Spleen (tissue), 11 donors: ENCODE data around the gene APOB. TPM values are rescaled to one million over a fixed set of nuclear protein-coding genes. Genes with fewer than 3 reads are reported as not detected.

Experiments used
- DNase-seq: peaks from one replicate; pipeline ENCODE4 v3.0.0-alpha.2; 2020
- H3K27ac ChIP-seq, 8 donors: fragments of 200-600 bp; sonication (generic) in 7 of 8; 1 replicate in 4 of 8; 2 replicates in 4 of 8; pipeline versions ENCODE4 v1.5.0 to v1.8.0; 2016 to 2021; ENCODE audit warnings: inconsistent platforms in 4 of 8, mild to moderate bottlenecking in 4 of 8, moderate library complexity in 1 of 8
- H3K27me3 ChIP-seq, 7 donors: fragments of 200-600 bp; sonication (generic) in 6 of 7; replicated peaks in 1 of 7; 1 replicate in 4 of 7; 2 replicates in 3 of 7; pipeline versions ENCODE4 v1.5.0 to v1.8.0; 2016 to 2021; ENCODE audit warnings: inconsistent platforms in 3 of 7, mild to moderate bottlenecking in 1 of 7
- H3K36me3 ChIP-seq, 6 donors: fragments of 200-600 bp; sonication (generic) in 5 of 6; 1 replicate in 4 of 6; 2 replicates in 2 of 6; pipeline versions ENCODE4 v1.5.0 to v1.8.0; 2016 to 2021; ENCODE audit warnings: inconsistent platforms in 2 of 6
- H3K4me1 ChIP-seq, 6 donors: fragments of 200-600 bp; sonication (generic) in 5 of 6; 1 replicate in 3 of 6; 2 replicates in 3 of 6; pipeline versions ENCODE4 v1.5.0 to v1.8.0; 2016 to 2021; ENCODE audit warnings: inconsistent platforms in 3 of 6
- H3K4me3 ChIP-seq, 8 donors: fragments of 200-600 bp; sonication (generic) in 7 of 8; 1 replicate in 4 of 8; 2 replicates in 4 of 8; pipeline versions ENCODE4 v1.5.0 to v1.8.0; 2016 to 2021; ENCODE audit warnings: inconsistent platforms in 4 of 8, mild to moderate bottlenecking in 4 of 8, moderate library complexity in 2 of 8
- H3K9me3 ChIP-seq, 8 donors: fragments of 200-600 bp; sonication (generic) in 7 of 8; 1 replicate in 4 of 8; 2 replicates in 4 of 8; pipeline versions ENCODE4 v1.5.0 to v1.8.0; 2016 to 2021; ENCODE audit warnings: inconsistent platforms in 4 of 8
- POLR2A ChIP-seq, 3 donors: fragments of 450-650 bp; IDR thresholded peaks; one replicate each; pipeline ENCODE4 v1.5.1; 2017; ENCODE audit warnings: antibody characterized with exemption in 3 of 3, mild to moderate bottlenecking in 1 of 3
- POLR2AphosphoS5 ChIP-seq, 3 donors: sonication (generic); formaldehyde crosslinking; IDR thresholded peaks; one replicate each; pipeline ENCODE4 v1.5.1; 2017; ENCODE audit warnings: antibody characterized with exemption in 3 of 3
- WGBS, 5 donors: extraction: QIAGEN DNeasy Blood & Tissue Kit in 3 of 5; methylation state at CpG; one replicate each; pipeline versions ENCODE4 v1.1.5 to v1.1.7; 2013 to 2018; 5-methylcytosine and 5-hydroxymethylcytosine counted together
- intact Hi-C: fragments of 100-400 bp; cut with DNase I; formaldehyde crosslinking; loops from one replicate; pipeline ENCODE4 v1.15.0; 2023; ENCODE audit warnings: low total_unique reads
- polyA plus RNA-seq, 3 donors: library from polyadenylated mRNA; stranded (reverse); fragments of 200-250 nt; gene quantifications; one replicate each; pipeline ENCODE4 v1.2.1, GENCODE V29; 2013
- total RNA-seq, 7 donors: library from RNA; depleted of rRNA in 3 of 7; stranded (reverse); fragments of >200 nt in 3 of 7; fragmentation: NEBNext Ultra II Directional in 4 of 7; extraction: Animal tissue kit (Norgen Biotek cat#: 25700) in 4 of 7; gene quantifications; one replicate each; pipeline versions ENCODE4 v1.1.0 to v1.2.1, GENCODE V29; 2016 to 2021
- TF ChIP-seq, protein P1 (sequence below), 11 experiments: fragments of 200-600 bp in 7 of 11; fragments of 450-650 bp in 4 of 11; sonication (generic) in 4 of 11; IDR thresholded peaks in 8 of 11; conservative IDR thresholded peaks in 3 of 11; 1 replicate in 7 of 11; 2 replicates in 4 of 11; pipeline versions ENCODE4 v1.4.0 to v1.8.0; 2016 to 2021; ENCODE audit warnings: antibody characterized with exemption in 11 of 11, inconsistent platforms in 4 of 11, mild to moderate bottlenecking in 1 of 11
- donor health status: healthy with polysubstance abuse.
- donor health status: DM: no; HTN: no; CAD: no; lungs with moderate emphysema.
- donor health status: DM: no; HTN: no; CAD: no.
- donor health status: Bipolar disorder and iron deficiency.
- donor health status: healthy.
- donor health status: DM: no; HTN: no; CAD: no.
- donor health status: DM: yes; HTN: yes; CAD: no.

The APOB gene
- total and polyA plus RNA-seq, 10 donors, result 0.02 to 2.5 (median 0.39) TPM

DNA sequence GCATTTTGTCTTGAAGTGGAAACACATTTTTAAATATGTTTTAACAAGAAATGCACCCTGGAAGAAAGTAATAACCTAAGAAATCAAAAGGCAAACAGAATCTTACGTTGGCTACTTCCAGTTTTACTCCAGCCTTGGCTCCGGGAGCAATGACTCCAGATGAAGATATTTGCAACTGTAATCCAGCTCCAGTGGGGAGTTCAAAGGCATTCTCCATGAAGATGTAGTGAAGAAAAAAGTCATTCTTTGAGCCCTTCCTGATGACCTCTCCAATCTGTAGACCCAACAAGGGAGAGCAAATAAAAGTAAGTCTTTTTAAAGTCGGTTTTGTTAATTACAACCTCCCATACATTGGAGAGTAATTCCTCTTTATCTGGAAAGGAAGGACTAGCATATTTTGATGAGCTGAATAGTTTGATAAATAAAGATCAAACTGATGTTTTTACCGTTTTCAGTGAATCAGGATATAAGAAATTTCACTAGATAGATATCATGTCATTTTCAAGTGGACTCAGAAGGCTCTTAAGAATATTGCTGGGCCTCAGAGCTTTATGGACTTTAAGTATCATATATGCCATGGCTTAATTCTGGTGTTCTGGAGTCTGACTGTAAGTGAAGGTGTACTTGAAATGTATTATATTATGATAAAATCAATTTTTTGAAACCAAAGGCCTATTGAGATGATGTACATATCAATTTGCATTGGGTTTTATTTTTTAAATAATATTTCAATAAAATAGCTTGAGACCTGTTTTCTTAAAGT lies 20.3 kb downstream of the APOB start:
- no peak overlapping the region for H3K27ac ChIP-seq
- no peaks in the 10 kb centered on the region for H3K9me3 ChIP-seq
- no peak for TF ChIP-seq POLR2A (IDR thresholded peaks at IDR 0.05)
- TF ChIP-seq, protein P1, sequence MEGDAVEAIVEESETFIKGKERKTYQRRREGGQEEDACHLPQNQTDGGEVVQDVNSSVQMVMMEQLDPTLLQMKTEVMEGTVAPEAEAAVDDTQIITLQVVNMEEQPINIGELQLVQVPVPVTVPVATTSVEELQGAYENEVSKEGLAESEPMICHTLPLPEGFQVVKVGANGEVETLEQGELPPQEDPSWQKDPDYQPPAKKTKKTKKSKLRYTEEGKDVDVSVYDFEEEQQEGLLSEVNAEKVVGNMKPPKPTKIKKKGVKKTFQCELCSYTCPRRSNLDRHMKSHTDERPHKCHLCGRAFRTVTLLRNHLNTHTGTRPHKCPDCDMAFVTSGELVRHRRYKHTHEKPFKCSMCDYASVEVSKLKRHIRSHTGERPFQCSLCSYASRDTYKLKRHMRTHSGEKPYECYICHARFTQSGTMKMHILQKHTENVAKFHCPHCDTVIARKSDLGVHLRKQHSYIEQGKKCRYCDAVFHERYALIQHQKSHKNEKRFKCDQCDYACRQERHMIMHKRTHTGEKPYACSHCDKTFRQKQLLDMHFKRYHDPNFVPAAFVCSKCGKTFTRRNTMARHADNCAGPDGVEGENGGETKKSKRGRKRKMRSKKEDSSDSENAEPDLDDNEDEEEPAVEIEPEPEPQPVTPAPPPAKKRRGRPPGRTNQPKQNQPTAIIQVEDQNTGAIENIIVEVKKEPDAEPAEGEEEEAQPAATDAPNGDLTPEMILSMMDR (IDR thresholded peaks at IDR 0.05 in 8 of 11, conservative IDR thresholded peaks at IDR 0.05 in 3 of 11), result no peak
- no peak for TF ChIP-seq POLR2AphosphoS5 (IDR thresholded peaks at IDR 0.05)
- no peaks in the 10 kb centered on the region for H3K27me3 ChIP-seq
- intact Hi-C loops, result no loop called here
- 80 to 90% (median 85%) methylated on average over 4 of the region's 4 CpGs for WGBS, 5 donors
- H3K4me1 ChIP-seq, result no peaks in the 10 kb centered on the region
- no peaks in the 10 kb centered on the region for H3K36me3 ChIP-seq
- H3K4me3 ChIP-seq, result no peak overlapping the region
- DNase-seq, result no peak

- WGBS, 5 donors, result 82 to 94% (median 88%) methylated on average over 8 of the region's 8 CpGs
- Histone ChIP-seq H3K27ac (no peak overlapping the region), H3K27me3 (no peaks in the 10 kb centered on the region), H3K4me1 (no peaks in the 10 kb centered on the region), H3K36me3 (no peaks in the 10 kb centered on the region), H3K4me3 (no peak overlapping the region), H3K9me3 (no peaks in the 10 kb centered on the region)
- intact Hi-C loops, result no loop called here
- TF ChIP-seq POLR2AphosphoS5 (IDR thresholded peaks at IDR 0.05) (no peak), POLR2A (IDR thresholded peaks at IDR 0.05) (no peak)
- TF ChIP-seq, protein P1 (IDR thresholded peaks at IDR 0.05 in 8 of 11, conservative IDR thresholded peaks at IDR 0.05 in 3 of 11), result no peak
- no peak for DNase-seq
These were observed 21.0 kb downstream of the APOB start for GRCh38 chr2:21022792-21023367.

DNA sequence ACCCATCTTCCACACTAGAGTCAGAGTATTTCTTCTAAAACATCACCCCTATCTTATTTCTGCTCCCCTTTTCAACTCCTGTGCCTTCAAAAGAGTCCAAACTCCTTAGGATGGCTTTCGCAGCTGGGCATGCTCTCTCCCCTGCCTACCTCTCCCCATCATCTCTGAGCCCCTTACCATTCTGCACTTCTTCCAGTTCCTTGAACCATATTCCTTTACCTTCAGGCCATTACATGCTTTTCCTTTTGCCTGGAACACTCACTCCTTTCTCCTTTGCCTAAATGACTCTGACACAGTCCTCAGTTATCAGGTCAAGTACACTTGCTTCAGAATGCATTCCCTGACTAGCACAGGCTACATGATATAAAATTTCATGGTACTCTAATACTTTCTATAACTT lies 22.4 kb downstream of the APOB start:
- no peak for TF ChIP-seq POLR2A (IDR thresholded peaks at IDR 0.05)
- TF ChIP-seq, protein P1 (IDR thresholded peaks at IDR 0.05 in 8 of 11, conservative IDR thresholded peaks at IDR 0.05 in 3 of 11), result no peak
- TF ChIP-seq POLR2AphosphoS5 (IDR thresholded peaks at IDR 0.05), result no peak
- H3K4me3 ChIP-seq, result no peak overlapping the region
- no peaks in the 10 kb centered on the region for H3K9me3 ChIP-seq
- H3K27ac ChIP-seq, result no peak overlapping the region
- DNase-seq, result no peak
- no peaks in the 10 kb centered on the region for H3K36me3 ChIP-seq
- no peaks in the 10 kb centered on the region for H3K4me1 ChIP-seq
- intact Hi-C loops, result no loop called here
- peaks cover 0 to 4% (median 0%) of the 10 kb centered on the region in 7 donors for H3K27me3 ChIP-seq
- WGBS, 5 donors, result 93 to 100% (median 96%) methylated on average over 1 of the region's 1 CpG

DNA sequence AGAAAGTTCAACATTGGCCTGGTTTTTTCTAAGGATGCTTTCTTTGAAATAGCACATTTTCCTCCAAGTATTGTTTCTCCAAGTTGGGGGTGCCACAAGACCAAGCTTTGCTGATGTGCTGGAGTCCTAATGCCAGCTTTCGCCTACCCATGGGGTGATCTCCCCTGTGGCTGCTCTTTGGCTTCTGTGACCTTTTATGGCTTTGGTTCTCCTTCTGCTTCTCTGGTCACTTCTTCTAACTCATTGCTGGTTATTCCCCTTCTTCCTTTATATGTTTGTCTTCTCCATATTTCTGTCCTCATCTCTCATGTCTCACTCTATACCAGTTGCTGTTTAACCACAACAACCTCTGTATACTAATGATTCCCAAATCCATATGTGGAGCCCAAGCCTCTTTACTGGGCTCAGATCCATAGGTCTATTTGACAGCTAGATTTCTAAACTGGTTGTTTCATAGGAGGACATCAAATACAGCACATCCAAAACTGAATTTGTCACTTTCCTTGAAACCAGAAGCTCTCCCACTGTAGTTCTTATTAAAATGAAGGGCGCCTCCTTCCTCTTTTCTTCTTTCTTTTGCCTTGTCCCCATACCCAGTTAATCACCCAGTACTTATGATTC lies 23.1 kb downstream of the APOB start:
- Histone ChIP-seq H3K27ac (no peak overlapping the region), H3K27me3 (peaks cover 0 to 4% (median 0%) of the 10 kb centered on the region in 7 donors), H3K36me3 (no peaks in the 10 kb centered on the region), H3K4me3 (no peak overlapping the region), H3K4me1 (no peaks in the 10 kb centered on the region), H3K9me3 (no peaks in the 10 kb centered on the region)
- no peak for DNase-seq
- WGBS, 5 donors, result 91 to 95% (median 93%) methylated on average over 2 of the region's 2 CpGs
- intact Hi-C loops, result no loop called here
- TF ChIP-seq POLR2AphosphoS5 (IDR thresholded peaks at IDR 0.05) (no peak), POLR2A (IDR thresholded peaks at IDR 0.05) (no peak)
- TF ChIP-seq, protein P1 (IDR thresholded peaks at IDR 0.05 in 8 of 11, conservative IDR thresholded peaks at IDR 0.05 in 3 of 11), result no peak
